Neural crest cell (in vitro differentiated cells): ENCODE data around the gene NMRAL1. TPM values are rescaled to one million over a fixed set of nuclear protein-coding genes. Genes with fewer than 3 reads are reported as not detected.

Source experiments
- DNase-seq: peaks from one replicate; pipeline ENCODE4 v3.0.0; 2021; ENCODE audit warnings: low read depth, mixed read lengths, low spot score
- H3K27ac Mint-ChIP-seq: one replicate; pipeline ENCODE4 v1.8.0; 2021; ENCODE audit warnings: mild to moderate bottlenecking, mixed read lengths; ENCODE audit not compliant: unreplicated experiment
- H3K27me3 Mint-ChIP-seq: 2 replicates; pipeline ENCODE4 v1.8.0; 2021; ENCODE audit warnings: low read depth, mild to moderate bottlenecking, mixed read lengths
- H3K36me3 Mint-ChIP-seq: 2 replicates; pipeline ENCODE4 v1.8.0; 2021; ENCODE audit warnings: low read depth, mild to moderate bottlenecking, mixed read lengths
- H3K4me1 Mint-ChIP-seq: 2 replicates; pipeline ENCODE4 v1.8.0; 2021; ENCODE audit warnings: mixed read lengths
- H3K4me3 Mint-ChIP-seq: one replicate; pipeline ENCODE4 v1.8.0; 2021; ENCODE audit warnings: mild to moderate bottlenecking, mixed read lengths
- H3K9me3 Mint-ChIP-seq: 2 replicates; pipeline ENCODE4 v1.8.0; 2021; ENCODE audit warnings: mixed read lengths
- total RNA-seq: library from RNA; stranded (reverse); gene quantifications from 2 replicates; pipeline ENCODE4 v1.2.1, GENCODE V29; 2021
- TF ChIP-seq, protein P1 (sequence below): fragments of 200-600 bp; sonication (generic); conservative IDR thresholded peaks from 2 replicates; pipeline ENCODE4 v1.5.0; 2021; ENCODE audit warnings: antibody characterized with exemption, mild to moderate bottlenecking

The NMRAL1 gene
- total RNA-seq, 1 donor from 2014 or later: 45.0 TPM

DNA sequence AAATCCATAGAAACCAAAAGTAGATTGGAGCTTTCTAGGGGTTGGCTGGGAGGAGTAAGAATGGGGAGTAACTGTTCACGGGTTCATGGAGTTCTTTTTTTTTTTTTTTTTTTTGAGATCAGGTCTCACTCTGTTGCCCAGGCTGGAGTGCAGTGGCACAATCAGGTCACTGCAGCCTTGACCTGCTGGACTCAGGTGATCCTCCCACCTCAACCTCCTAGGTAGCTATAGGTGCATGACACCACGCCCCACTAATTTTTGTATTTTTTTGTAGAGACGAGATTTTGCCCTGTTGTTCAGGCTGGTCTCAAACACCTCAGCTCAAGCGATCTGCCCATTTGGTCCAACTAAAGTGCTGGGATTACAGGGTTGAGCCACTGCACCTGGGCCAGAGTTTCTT lies 1.5 kb downstream of the NMRAL1 start:
- Mint-ChIP-seq H3K9me3 (peaks cover 6% of the 10 kb centered on the region), H3K27me3 (peaks cover 4% of the 10 kb centered on the region), H3K36me3 (peaks cover 9% of the 10 kb centered on the region), H3K27ac (no peak overlapping the region), H3K4me3 (peak overlapping the region; percentile 86), H3K4me1 (peaks cover 29% of the 10 kb centered on the region)
- TF ChIP-seq, protein P1, sequence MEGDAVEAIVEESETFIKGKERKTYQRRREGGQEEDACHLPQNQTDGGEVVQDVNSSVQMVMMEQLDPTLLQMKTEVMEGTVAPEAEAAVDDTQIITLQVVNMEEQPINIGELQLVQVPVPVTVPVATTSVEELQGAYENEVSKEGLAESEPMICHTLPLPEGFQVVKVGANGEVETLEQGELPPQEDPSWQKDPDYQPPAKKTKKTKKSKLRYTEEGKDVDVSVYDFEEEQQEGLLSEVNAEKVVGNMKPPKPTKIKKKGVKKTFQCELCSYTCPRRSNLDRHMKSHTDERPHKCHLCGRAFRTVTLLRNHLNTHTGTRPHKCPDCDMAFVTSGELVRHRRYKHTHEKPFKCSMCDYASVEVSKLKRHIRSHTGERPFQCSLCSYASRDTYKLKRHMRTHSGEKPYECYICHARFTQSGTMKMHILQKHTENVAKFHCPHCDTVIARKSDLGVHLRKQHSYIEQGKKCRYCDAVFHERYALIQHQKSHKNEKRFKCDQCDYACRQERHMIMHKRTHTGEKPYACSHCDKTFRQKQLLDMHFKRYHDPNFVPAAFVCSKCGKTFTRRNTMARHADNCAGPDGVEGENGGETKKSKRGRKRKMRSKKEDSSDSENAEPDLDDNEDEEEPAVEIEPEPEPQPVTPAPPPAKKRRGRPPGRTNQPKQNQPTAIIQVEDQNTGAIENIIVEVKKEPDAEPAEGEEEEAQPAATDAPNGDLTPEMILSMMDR: no peak
- no peak for DNase-seq

DNA sequence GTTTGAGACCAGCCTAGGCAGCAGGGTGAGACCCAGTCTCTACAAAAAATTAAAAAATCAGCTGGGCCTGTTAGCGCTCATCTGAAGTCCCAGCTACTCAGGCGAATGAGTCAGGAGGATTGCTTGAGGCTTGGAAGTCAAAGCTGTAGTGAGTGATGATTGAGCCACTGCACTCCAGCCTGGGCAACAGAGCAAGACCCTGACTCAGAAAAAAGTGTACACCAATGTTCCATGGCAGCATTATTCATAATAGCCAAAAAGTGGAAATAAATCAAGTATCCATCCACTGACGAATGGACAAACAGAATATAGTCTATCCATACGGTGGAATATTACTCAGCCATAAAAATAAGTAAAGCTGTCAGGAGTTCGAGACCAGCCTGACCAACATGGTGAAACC lies 2.6 kb downstream of the NMRAL1 start:
- TF ChIP-seq, protein P1: no peak
- Mint-ChIP-seq H3K4me1 (peaks cover 20% of the 10 kb centered on the region), H3K4me3 (peak overlapping the region; percentile 3), H3K27me3 (peaks cover 4% of the 10 kb centered on the region), H3K27ac (no peak overlapping the region), H3K36me3 (peaks cover 9% of the 10 kb centered on the region), H3K9me3 (peaks cover 6% of the 10 kb centered on the region)
- DNase-seq: no peak

DNA sequence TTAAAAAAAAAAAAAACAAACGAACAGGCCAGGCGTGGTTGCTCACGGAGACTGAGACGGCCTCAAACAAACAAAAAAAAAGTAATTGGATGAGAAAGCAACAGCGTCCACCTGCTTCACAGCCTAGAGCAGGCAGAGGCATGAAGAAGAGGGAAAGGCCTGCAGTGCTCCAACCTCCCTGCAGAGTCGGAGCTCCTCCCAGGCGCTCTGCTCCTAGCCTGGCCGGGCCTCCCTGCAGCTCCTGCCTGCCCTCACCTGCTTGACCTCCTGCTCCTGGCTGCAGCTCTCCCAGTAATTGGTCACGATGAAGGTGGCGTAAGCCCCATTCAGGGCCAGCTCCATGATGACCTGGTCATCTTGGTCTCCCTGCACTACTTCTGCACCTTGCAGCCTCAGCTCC lies 5.5 kb downstream of the NMRAL1 start:
- Mint-ChIP-seq H3K27me3 (no peaks in the 10 kb centered on the region), H3K9me3 (no peaks in the 10 kb centered on the region)

DNA sequence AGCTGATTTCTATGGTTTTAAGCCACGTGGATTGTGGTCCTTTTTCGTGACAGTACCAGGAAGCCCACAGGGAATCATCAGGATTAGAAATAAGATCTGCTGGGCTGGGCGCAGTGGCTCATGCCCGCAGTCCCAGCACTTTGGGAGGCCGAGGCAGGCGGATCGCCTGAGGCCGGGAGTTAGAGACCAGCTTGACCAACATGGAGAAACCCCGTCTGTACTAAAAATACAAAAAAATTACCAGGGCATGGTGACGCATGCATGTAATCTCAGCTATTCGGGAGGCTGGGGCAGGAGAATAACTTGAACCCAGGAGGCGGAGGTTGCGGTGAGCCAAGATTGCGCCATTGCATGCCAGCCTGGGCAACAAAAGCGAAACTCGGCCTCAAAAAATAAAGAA lies 6.5 kb downstream of the NMRAL1 start:
- Mint-ChIP-seq H3K9me3 (no peaks in the 10 kb centered on the region), H3K4me1 (peaks cover 7% of the 10 kb centered on the region), H3K27ac (no peak overlapping the region), H3K27me3 (no peaks in the 10 kb centered on the region), H3K36me3 (peaks cover 5% of the 10 kb centered on the region), H3K4me3 (no peak overlapping the region)
- TF ChIP-seq, protein P1: no peak
- no peak for DNase-seq

More for the DNA sequence above, 5.5 kb downstream of the NMRAL1 start:
- Mint-ChIP-seq H3K4me3 (no peak overlapping the region), H3K27ac (no peak overlapping the region), H3K4me1 (peaks cover 10% of the 10 kb centered on the region), H3K36me3 (peaks cover 5% of the 10 kb centered on the region)
- TF ChIP-seq, protein P1: no peak
- no peak for DNase-seq

DNA sequence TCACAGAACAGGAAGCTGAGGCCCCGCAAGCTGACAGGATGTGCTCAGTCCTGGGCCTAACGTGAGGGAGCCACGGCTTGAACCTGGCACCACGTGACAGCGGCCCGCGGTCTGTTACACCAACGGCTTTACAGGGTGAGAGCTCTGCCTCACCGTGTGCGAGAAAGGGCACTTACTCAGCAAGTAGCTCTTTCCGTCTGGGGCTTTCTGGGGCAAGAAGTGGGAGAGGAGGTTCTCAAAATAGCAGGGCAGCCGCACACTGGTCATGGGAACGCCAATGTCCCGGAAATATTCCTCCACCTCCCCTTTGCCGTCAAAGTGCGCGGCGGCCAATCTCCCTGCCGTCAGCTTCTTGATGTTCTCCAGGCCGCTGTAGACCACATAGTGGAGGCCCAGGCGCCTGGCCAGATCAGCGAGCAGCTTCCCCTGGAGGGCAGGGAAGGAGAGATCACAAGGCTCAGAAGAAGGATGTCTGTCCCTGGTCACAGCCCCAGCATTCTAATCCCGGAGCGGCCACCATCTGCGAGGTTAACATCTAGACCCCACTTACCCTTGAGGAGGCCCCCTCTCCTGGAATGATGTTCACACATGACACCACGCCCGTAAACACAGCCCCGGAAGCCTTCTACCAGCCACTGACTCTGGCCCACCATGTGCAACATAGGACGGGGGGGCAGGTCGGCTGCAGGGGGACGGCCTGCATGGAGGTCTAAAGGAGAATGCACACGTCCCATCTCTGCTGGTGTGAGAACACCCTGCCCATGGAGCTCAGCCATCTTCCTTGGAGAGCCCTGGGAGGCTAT lies 8.2 kb downstream of the NMRAL1 start:
- H3K4me3 Mint-ChIP-seq: no peak overlapping the region
- H3K27ac Mint-ChIP-seq: no peak overlapping the region
- peaks cover 5% of the 10 kb centered on the region for H3K36me3 Mint-ChIP-seq

More for the DNA sequence above, 8.2 kb downstream of the NMRAL1 start:
- TF ChIP-seq, protein P1: no peak
- DNase-seq: no peak
- H3K4me1 Mint-ChIP-seq: peaks cover 14% of the 10 kb centered on the region
- no peaks in the 10 kb centered on the region for H3K27me3 Mint-ChIP-seq
- no peaks in the 10 kb centered on the region for H3K9me3 Mint-ChIP-seq
